ENCODE data around the gene RGS7.
"Not testable (repeated sequence)": the region's sequence is repeated elsewhere in the genome, so short reads cannot be mapped to it uniquely, and the experiment has no call there.

Gene RGS7

DNA sequence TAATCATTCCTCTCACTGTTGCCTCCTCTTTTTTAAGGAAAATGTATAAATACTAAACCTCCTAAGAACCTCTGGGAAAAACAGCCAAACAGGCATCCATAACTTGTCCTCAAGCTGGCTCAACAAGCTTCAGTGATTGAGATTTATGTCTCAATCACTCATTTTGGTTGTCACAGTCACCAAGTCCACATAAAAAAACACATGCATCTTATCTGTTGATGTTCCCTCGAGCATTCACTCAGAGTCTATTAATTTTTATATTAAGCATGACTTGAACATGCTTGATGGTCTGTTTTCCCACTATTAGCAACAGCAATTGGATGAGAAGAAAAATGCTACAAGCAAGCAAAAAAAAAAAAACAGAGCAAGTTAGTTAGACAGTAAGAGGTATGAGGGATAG lies 254.3 kb downstream of the RGS7 start:
- TF ChIP-seq POLR2A (IDR thresholded peaks at IDR 0.05; ENCODE audit: extremely low read depth, insufficient read length) (no peak), MAX (IDR thresholded peaks at IDR 0.05; ENCODE audit: low read depth, low read length) (no peak), MYC (IDR thresholded peaks at IDR 0.05; ENCODE audit: low read depth, low read length) (no peak)
- TF ChIP-seq, protein P1, sequence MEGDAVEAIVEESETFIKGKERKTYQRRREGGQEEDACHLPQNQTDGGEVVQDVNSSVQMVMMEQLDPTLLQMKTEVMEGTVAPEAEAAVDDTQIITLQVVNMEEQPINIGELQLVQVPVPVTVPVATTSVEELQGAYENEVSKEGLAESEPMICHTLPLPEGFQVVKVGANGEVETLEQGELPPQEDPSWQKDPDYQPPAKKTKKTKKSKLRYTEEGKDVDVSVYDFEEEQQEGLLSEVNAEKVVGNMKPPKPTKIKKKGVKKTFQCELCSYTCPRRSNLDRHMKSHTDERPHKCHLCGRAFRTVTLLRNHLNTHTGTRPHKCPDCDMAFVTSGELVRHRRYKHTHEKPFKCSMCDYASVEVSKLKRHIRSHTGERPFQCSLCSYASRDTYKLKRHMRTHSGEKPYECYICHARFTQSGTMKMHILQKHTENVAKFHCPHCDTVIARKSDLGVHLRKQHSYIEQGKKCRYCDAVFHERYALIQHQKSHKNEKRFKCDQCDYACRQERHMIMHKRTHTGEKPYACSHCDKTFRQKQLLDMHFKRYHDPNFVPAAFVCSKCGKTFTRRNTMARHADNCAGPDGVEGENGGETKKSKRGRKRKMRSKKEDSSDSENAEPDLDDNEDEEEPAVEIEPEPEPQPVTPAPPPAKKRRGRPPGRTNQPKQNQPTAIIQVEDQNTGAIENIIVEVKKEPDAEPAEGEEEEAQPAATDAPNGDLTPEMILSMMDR (IDR thresholded peaks at IDR 0.05; ENCODE audit: low read depth, low read length) = no peak
- no peak for DNase-seq (ENCODE audit: low read depth)
- H3K4me3 ChIP-seq (ENCODE audit: low read depth, low read length) = no peak overlapping the region

DNA sequence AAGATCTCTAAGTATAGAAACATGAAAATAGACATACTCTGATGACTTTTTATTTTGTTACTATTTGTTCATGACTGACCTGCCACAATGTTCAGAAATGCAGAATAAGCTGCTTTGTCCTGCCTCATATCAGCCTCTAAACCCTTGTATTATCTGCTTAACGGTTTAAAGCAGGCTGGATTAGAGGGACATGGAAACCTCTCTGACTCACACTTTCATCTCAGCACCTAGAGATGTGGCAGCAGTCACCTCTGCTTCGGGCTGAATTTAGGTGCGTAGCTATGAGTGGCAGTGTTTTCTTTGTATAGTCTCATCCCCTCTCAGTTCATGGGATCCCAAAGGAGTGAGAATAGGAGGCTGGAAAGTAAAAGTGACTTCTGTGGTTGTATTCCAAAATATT lies 255.4 kb downstream of the RGS7 start:
- TF ChIP-seq, protein P1 (IDR thresholded peaks at IDR 0.05; ENCODE audit: low read depth, low read length) = no peak
- no peak for TF ChIP-seq POLR2A (IDR thresholded peaks at IDR 0.05; ENCODE audit: extremely low read depth, insufficient read length)
- no peak for TF ChIP-seq MYC (IDR thresholded peaks at IDR 0.05; ENCODE audit: low read depth, low read length)
- TF ChIP-seq MAX (IDR thresholded peaks at IDR 0.05; ENCODE audit: low read depth, low read length) = no peak
- no peak for DNase-seq (ENCODE audit: low read depth)

GRCh38 chr1:241097479-241097878 lies 259.5 kb downstream of the RGS7 start:
- DNase-seq (ENCODE audit: low read depth) = no peak
- no peak for TF ChIP-seq POLR2A (IDR thresholded peaks at IDR 0.05; ENCODE audit: extremely low read depth, insufficient read length)
- no peak for TF ChIP-seq MYC (IDR thresholded peaks at IDR 0.05; ENCODE audit: low read depth, low read length)
- TF ChIP-seq, protein P1 (IDR thresholded peaks at IDR 0.05; ENCODE audit: low read depth, low read length) = no peak
- no peak for TF ChIP-seq MAX (IDR thresholded peaks at IDR 0.05; ENCODE audit: low read depth, low read length)
- H3K4me3 ChIP-seq (ENCODE audit: low read depth, low read length) = no peak overlapping the region

More for the DNA sequence above, 255.4 kb downstream of the RGS7 start:
- no peak overlapping the region for H3K4me3 ChIP-seq (ENCODE audit: low read depth, low read length)

GRCh38 chr1:241096982-241097381 lies 260.0 kb downstream of the RGS7 start:
- DNase-seq (ENCODE audit: low read depth) = no peak
- H3K4me3 ChIP-seq (ENCODE audit: low read depth, low read length) = no peak overlapping the region
- TF ChIP-seq, protein P1 (IDR thresholded peaks at IDR 0.05; ENCODE audit: low read depth, low read length) = no peak
- no peak for TF ChIP-seq MAX (IDR thresholded peaks at IDR 0.05; ENCODE audit: low read depth, low read length)
- no peak for TF ChIP-seq POLR2A (IDR thresholded peaks at IDR 0.05; ENCODE audit: extremely low read depth, insufficient read length)

DNA sequence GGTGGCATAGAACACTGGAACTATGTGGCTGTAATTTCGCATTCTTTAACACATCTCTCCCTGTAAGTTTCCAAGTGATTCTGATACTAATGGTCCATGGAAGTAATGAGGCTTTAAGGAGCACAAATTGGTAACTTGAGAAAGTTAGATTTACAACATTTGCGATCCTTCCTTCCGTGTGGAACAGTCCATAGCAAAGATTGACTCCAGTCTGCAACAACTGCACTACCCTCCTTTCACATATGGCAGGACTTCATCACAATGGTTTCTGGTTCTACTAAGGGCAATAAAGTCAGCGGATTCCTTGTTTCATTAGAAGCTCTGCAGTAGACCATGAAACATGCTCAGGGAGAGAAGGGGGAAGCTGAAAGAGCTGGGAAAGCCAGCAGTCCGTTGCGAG lies 261.2 kb downstream of the RGS7 start:
- no peak for DNase-seq (ENCODE audit: low read depth)
- H3K4me3 ChIP-seq (ENCODE audit: low read depth, low read length) = no peak overlapping the region
- TF ChIP-seq, protein P1 (IDR thresholded peaks at IDR 0.05; ENCODE audit: low read depth, low read length) = no peak
- no peak for TF ChIP-seq POLR2A (IDR thresholded peaks at IDR 0.05; ENCODE audit: extremely low read depth, insufficient read length)
- no peak for TF ChIP-seq MAX (IDR thresholded peaks at IDR 0.05; ENCODE audit: low read depth, low read length)
- TF ChIP-seq MYC (IDR thresholded peaks at IDR 0.05; ENCODE audit: low read depth, low read length) = no peak

GRCh38 chr1:241090798-241091197 lies 266.2 kb downstream of the RGS7 start:
- no peak for DNase-seq (ENCODE audit: low read depth)
- TF ChIP-seq MAX (IDR thresholded peaks at IDR 0.05; ENCODE audit: low read depth, low read length) (no peak), POLR2A (IDR thresholded peaks at IDR 0.05; ENCODE audit: extremely low read depth, insufficient read length) (no peak), MYC (IDR thresholded peaks at IDR 0.05; ENCODE audit: low read depth, low read length) (no peak)
- TF ChIP-seq, protein P1 (IDR thresholded peaks at IDR 0.05; ENCODE audit: low read depth, low read length) = no peak
- H3K4me3 ChIP-seq (ENCODE audit: low read depth, low read length) = no peak overlapping the region

- H3K4me3 ChIP-seq (ENCODE audit: low read depth, low read length); DNase-seq (ENCODE audit: low read depth): not testable (repeated sequence)
Measured at GRCh38 chr1:241089066-241089465, 267.9 kb downstream of the RGS7 start.

- DNase-seq (ENCODE audit: low read depth) = not testable (repeated sequence)
Measured at GRCh38 chr1:241088075-241088474, 268.9 kb downstream of the RGS7 start.

More at GRCh38 chr1:241088075-241088474, 268.9 kb downstream of the RGS7 start:
- not testable (repeated sequence) for H3K4me3 ChIP-seq (ENCODE audit: low read depth, low read length)
